ENCODE data around the gene PIK3CB.
"Not testable (repeated sequence)": the region's sequence is repeated elsewhere in the genome, so short reads cannot be mapped to it uniquely, and the experiment has no call there.

The PIK3CB gene

GRCh38 chr3:138740072-138740471 lies 94.7 kb downstream of the PIK3CB start:
- DNase-seq (ENCODE audit: low read depth) = no peak
- no peak for TF ChIP-seq CTCF (conservative IDR thresholded peaks at IDR 0.05; ENCODE audit: low read length)
- no peak overlapping the region for H3K4me3 ChIP-seq (ENCODE audit: low read length)

DNA sequence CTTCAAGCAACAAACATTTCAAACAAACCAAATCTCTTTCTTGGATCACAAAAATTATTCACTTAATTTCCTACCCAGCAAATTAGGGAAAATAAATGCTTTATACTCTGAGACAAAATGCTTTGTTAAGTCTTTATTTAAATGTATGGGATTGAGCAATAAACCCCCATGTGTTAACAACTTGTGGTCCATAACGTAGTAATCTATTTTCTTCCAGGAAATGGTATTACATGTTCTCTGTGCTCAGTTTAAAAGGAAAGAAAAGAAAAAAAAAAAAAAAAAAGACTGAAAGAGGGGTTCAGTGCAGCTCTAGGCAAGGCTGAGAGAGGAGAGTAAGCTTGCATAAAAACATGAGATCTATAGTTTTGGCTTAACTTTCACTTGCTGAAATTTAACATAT lies 102.3 kb downstream of the PIK3CB start:
- DNase-seq (ENCODE audit: low read depth) = no peak
- TF ChIP-seq CTCF (conservative IDR thresholded peaks at IDR 0.05; ENCODE audit: low read length) = no peak
- no peak overlapping the region for H3K4me3 ChIP-seq (ENCODE audit: low read length)

DNA sequence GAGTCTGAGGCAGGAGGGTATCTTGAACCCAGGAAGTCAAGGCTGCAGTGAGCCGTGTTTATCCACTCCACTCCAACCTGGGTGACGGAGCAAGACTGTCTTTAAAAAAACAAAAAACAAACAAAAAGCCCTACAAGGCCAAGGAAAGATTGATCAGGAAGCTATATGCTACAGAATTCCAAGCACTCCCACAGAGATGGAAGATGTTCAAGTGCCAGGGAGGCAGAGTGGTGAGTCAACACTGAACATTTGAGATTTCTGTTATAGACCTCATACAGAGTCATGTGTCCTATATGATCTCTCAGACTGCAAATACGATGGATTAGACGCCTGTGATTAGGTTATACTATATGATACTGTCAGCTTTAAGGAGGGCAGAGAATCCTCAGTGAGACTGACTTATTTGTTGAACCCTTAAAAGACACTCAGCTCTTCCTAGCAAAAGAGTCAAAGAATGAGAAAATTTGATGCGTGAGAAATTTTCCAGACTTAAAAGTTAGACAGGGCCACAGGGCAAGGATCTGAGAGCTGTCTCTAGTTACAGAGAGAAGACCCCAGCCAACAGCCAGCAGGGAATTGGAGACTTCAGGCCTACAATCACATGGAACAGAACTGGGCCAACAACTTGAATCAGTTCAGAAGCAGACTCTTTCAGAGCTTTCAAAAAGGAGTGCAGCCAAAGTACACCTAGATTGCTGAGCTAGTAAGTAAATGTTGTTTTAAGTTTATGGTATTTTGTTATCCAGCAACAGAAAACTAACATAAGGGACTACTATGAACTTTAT lies 107.6 kb downstream of the PIK3CB start:
- no peak overlapping the region for H3K4me3 ChIP-seq (ENCODE audit: low read length)
- TF ChIP-seq CTCF (conservative IDR thresholded peaks at IDR 0.05; ENCODE audit: low read length) = no peak
- peak; percentile 13 for DNase-seq (ENCODE audit: low read depth)

DNA sequence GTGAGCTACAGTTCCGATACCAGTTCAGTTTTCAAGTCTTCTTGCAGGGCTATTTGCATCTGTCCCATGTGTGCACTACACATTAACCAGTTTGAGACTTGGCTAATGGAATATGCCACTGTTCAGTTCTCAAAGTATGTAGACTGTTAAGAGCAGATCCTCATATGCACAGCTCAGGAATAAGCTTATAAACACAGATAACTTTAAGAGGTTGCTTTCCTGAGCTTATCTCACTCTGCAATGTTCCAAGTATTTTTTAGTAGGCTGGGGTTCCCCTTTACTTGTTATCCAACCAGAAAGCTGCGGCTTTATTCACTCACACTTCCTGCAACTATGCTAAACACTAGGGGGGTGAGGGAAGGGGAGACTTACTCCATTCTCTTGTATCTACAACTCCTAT lies 108.7 kb downstream of the PIK3CB start:
- not testable (repeated sequence) for DNase-seq (ENCODE audit: low read depth); H3K4me3 ChIP-seq (ENCODE audit: low read length)

GRCh38 chr3:138725116-138725515 lies 109.6 kb downstream of the PIK3CB start:
- no peak for TF ChIP-seq CTCF (conservative IDR thresholded peaks at IDR 0.05; ENCODE audit: low read length)
- DNase-seq (ENCODE audit: low read depth) = no peak

GRCh38 chr3:138724443-138724842 lies 110.3 kb downstream of the PIK3CB start:
- no peak overlapping the region for H3K4me3 ChIP-seq (ENCODE audit: low read length)
- TF ChIP-seq CTCF (conservative IDR thresholded peaks at IDR 0.05; ENCODE audit: low read length) = no peak

More at GRCh38 chr3:138725116-138725515, 109.6 kb downstream of the PIK3CB start:
- H3K4me3 ChIP-seq (ENCODE audit: low read length) = no peak overlapping the region

GRCh38 chr3:138718849-138719248 lies 115.9 kb downstream of the PIK3CB start:
- no peak for TF ChIP-seq CTCF (conservative IDR thresholded peaks at IDR 0.05; ENCODE audit: low read length)
- DNase-seq (ENCODE audit: low read depth) = no peak
- H3K4me3 ChIP-seq (ENCODE audit: low read length) = no peak overlapping the region

More at GRCh38 chr3:138724443-138724842, 110.3 kb downstream of the PIK3CB start:
- DNase-seq (ENCODE audit: low read depth) = no peak
